ENCODE measurements around the gene ARG2. TPM values are rescaled to one million over a fixed set of nuclear protein-coding genes. Genes with fewer than 3 reads are reported as not detected.

Gene ARG2
- total and polyA plus RNA-seq, 4 donors, result 0.08 to 3.1 (median 0.59) TPM

- no peaks in the 10 kb centered on the region for H3K9me3 ChIP-seq (ENCODE audit: control insufficient read depth in 4 of 4, low read length in 3 of 4)
- H3K9ac ChIP-seq (ENCODE audit: low read depth in 1 of 2, low read length in 2 of 2), result no peak overlapping the region
- DNase-seq (ENCODE audit: low spot score), result no peak
- 89% methylated on average over 19 of the region's 19 CpGs for WGBS
- peaks cover 0 to 2% (median 0%) of the 10 kb centered on the region in 4 donors for H3K4me1 ChIP-seq (ENCODE audit: control insufficient read depth in 4 of 4, insufficient read depth in 4 of 4, low read length in 3 of 4)
- H3K27me3 ChIP-seq (ENCODE audit: control insufficient read depth in 4 of 4, insufficient read depth in 4 of 4, low read length in 3 of 4), result no peaks in the 10 kb centered on the region
- H3K36me3 ChIP-seq (ENCODE audit: control insufficient read depth in 4 of 4, insufficient read depth in 3 of 4, low read depth in 1 of 4, low read length in 3 of 4), result no peaks in the 10 kb centered on the region
- TF ChIP-seq FOXA1 (IDR thresholded peaks at IDR 0.05) (no peak), HNF4A (conservative IDR thresholded peaks at IDR 0.05) (no peak), ZBTB33 (IDR thresholded peaks at IDR 0.05) (no peak), HNF4G (IDR thresholded peaks at IDR 0.05) (no peak), NR2F2 (IDR thresholded peaks at IDR 0.05) (no peak), MAX (IDR thresholded peaks at IDR 0.05) (no peak), YY1 (IDR thresholded peaks at IDR 0.05) (no peak), GABPA (IDR thresholded peaks at IDR 0.05 in 1 of 2, conservative IDR thresholded peaks at IDR 0.05 in 1 of 2) (no peak), RAD21 (IDR thresholded peaks at IDR 0.05) (no peak), SP1 (IDR thresholded peaks at IDR 0.05) (no peak), RXRA (IDR thresholded peaks at IDR 0.05) (no peak)
- no peak overlapping the region for H3K27ac ChIP-seq (ENCODE audit: low read depth in 1 of 2, low read length in 2 of 2)
- H3K4me3 ChIP-seq (ENCODE audit: low read depth in 1 of 3, low read length in 3 of 3), result no peak overlapping the region
Measured at GRCh38 chr14:67571991-67572323, 47.8 kb upstream of the ARG2 start.

GRCh38 chr14:67572608-67573007 lies 47.1 kb upstream of the ARG2 start:
- H3K27ac ChIP-seq (ENCODE audit: low read depth in 1 of 2, low read length in 2 of 2), result no peak overlapping the region
- TF ChIP-seq HNF4A (conservative IDR thresholded peaks at IDR 0.05) (no peak), YY1 (IDR thresholded peaks at IDR 0.05) (no peak), MAX (IDR thresholded peaks at IDR 0.05) (no peak), GABPA (IDR thresholded peaks at IDR 0.05 in 1 of 2, conservative IDR thresholded peaks at IDR 0.05 in 1 of 2) (no peak), SP1 (IDR thresholded peaks at IDR 0.05) (no peak), EGR1 (IDR thresholded peaks at IDR 0.05; ENCODE audit: low read depth in 2 of 2) (no peak), FOXA1 (IDR thresholded peaks at IDR 0.05) (no peak), RXRA (IDR thresholded peaks at IDR 0.05) (no peak), FOXA2 (IDR thresholded peaks at IDR 0.05) (no peak), ZBTB33 (IDR thresholded peaks at IDR 0.05) (no peak), RAD21 (IDR thresholded peaks at IDR 0.05) (no peak)
- WGBS, result 89% methylated on average over 5 of the region's 5 CpGs

More at GRCh38 chr14:67572608-67573007, 47.1 kb upstream of the ARG2 start:
- no peak overlapping the region for H3K9ac ChIP-seq (ENCODE audit: low read depth in 1 of 2, low read length in 2 of 2)
- no peaks in the 10 kb centered on the region for H3K27me3 ChIP-seq (ENCODE audit: control insufficient read depth in 4 of 4, insufficient read depth in 4 of 4, low read length in 3 of 4)
- no peaks in the 10 kb centered on the region for H3K36me3 ChIP-seq (ENCODE audit: control insufficient read depth in 4 of 4, insufficient read depth in 3 of 4, low read depth in 1 of 4, low read length in 3 of 4)
- H3K4me1 ChIP-seq (ENCODE audit: control insufficient read depth in 4 of 4, insufficient read depth in 4 of 4, low read length in 3 of 4), result peaks cover 0 to 2% (median 0%) of the 10 kb centered on the region in 4 donors
- no peaks in the 10 kb centered on the region for H3K9me3 ChIP-seq (ENCODE audit: control insufficient read depth in 4 of 4, low read length in 3 of 4)
- no peak overlapping the region for H3K4me3 ChIP-seq (ENCODE audit: low read depth in 1 of 3, low read length in 3 of 3)
- no peak for DNase-seq (ENCODE audit: low spot score)

Measured in liver (tissue), 9 donors.